Calu3 (cell line): ENCODE measurements around the gene PRELID1. TPM values are rescaled to one million over a fixed set of nuclear protein-coding genes. Genes with fewer than 3 reads are reported as not detected.
A peak's percentile ranks its signal among the peaks of the same experiment; 100 is the strongest.

Experiments
- BruUV-seq: library from RNA; stranded (reverse); fragments of 400-500 nt; replicated peaks from 2 replicates; lab custom pipeline; 2021; lab: Mats Ljungman, UMichigan
- CTCF ChIA-PET: fragments of 300-600 bp; sonication (Branson Sonifier 250); formaldehyde crosslinking; loops from one replicate; lab custom pipeline; 2022; ENCODE audit warnings: antibody characterized with exemption; lab: Charles Lee
- DNase-seq: peaks from one replicate; pipeline ENCODE4 v3.0.0; 2022
- H3K27ac Mint-ChIP-seq: one replicate; pipeline ENCODE4 v1.8.0; 2022; ENCODE audit warnings: mixed read lengths; ENCODE audit not compliant: unreplicated experiment
- H3K27me3 Mint-ChIP-seq: one replicate; pipeline ENCODE4 v1.8.0; 2022; ENCODE audit warnings: mixed read lengths; ENCODE audit not compliant: unreplicated experiment
- H3K36me3 Mint-ChIP-seq: one replicate; pipeline ENCODE4 v1.8.0; 2022; ENCODE audit warnings: mild to moderate bottlenecking, moderate library complexity, mixed read lengths; ENCODE audit not compliant: insufficient read depth, unreplicated experiment
- H3K4me1 Mint-ChIP-seq: one replicate; pipeline ENCODE4 v1.8.0; 2022; ENCODE audit warnings: mild to moderate bottlenecking, low read depth, mixed read lengths; ENCODE audit not compliant: unreplicated experiment
- H3K4me3 Mint-ChIP-seq: one replicate; pipeline ENCODE4 v1.8.0; 2022; ENCODE audit warnings: mild to moderate bottlenecking, low read depth, moderate library complexity, mixed read lengths; ENCODE audit not compliant: unreplicated experiment
- H3K9me3 Mint-ChIP-seq: one replicate; pipeline ENCODE4 v1.8.0; 2022; ENCODE audit warnings: low read depth, mixed read lengths; ENCODE audit not compliant: unreplicated experiment
- intact Hi-C: fragments of 100-400 bp; cut with micrococcal nuclease; formaldehyde crosslinking; loops from one replicate; pipeline ENCODE4 v1.10.0; 2022; ENCODE audit not compliant: unreplicated experiment
- total RNA-seq: library from RNA; stranded (reverse); gene quantifications from 2 replicates; pipeline ENCODE4 v1.2.3, GENCODE V29; 2022
- TF ChIP-seq, protein P1 (sequence below): fragments of 200-600 bp; IDR thresholded peaks from one replicate; pipeline ENCODE4 v1.8.0; 2022; ENCODE audit warnings: antibody characterized with exemption; ENCODE audit not compliant: unreplicated experiment

The PRELID1 gene
- total RNA-seq, 1 experiment from 2014 or later: 217 TPM

DNA sequence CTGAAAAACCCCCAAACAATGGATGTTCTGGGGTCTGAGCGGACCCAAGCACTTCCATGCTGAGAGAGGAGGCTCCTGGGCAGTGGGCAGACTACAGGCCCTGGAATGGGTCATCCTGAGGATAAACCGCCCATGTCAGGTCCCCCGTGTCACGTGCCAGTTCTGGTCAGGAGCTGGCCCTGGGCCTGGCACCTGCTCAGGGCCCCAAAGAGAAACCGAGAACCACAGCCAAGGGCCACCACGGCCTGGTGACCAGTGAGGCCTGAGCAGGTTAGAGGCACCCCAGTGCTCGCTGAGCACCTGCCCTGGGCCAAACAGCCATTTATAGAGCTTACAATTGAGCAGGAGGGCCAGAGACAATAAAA lies 32.1 kb downstream of the PRELID1 start:
- H3K27me3 Mint-ChIP-seq: no peaks in the 10 kb centered on the region
- CTCF ChIA-PET: interaction anchor here (0.5 to 0.8 kb wide), 2 partner anchors 9 to 54 kb away, joined by 3 to 16 read pairs; no protein-coding TSS in a partner anchor
- DNase-seq: no peak
- no TSS peak for BruUV-seq
- H3K4me3 Mint-ChIP-seq: no peak overlapping the region
- peak overlapping the region; percentile 19 for H3K27ac Mint-ChIP-seq
- peaks cover 31% of the 10 kb centered on the region for H3K4me1 Mint-ChIP-seq
- TF ChIP-seq, protein P1, sequence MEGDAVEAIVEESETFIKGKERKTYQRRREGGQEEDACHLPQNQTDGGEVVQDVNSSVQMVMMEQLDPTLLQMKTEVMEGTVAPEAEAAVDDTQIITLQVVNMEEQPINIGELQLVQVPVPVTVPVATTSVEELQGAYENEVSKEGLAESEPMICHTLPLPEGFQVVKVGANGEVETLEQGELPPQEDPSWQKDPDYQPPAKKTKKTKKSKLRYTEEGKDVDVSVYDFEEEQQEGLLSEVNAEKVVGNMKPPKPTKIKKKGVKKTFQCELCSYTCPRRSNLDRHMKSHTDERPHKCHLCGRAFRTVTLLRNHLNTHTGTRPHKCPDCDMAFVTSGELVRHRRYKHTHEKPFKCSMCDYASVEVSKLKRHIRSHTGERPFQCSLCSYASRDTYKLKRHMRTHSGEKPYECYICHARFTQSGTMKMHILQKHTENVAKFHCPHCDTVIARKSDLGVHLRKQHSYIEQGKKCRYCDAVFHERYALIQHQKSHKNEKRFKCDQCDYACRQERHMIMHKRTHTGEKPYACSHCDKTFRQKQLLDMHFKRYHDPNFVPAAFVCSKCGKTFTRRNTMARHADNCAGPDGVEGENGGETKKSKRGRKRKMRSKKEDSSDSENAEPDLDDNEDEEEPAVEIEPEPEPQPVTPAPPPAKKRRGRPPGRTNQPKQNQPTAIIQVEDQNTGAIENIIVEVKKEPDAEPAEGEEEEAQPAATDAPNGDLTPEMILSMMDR: no peak
- no peaks in the 10 kb centered on the region for H3K9me3 Mint-ChIP-seq
- H3K36me3 Mint-ChIP-seq: peaks cover 79% of the 10 kb centered on the region
- intact Hi-C loops: no loop called here

DNA sequence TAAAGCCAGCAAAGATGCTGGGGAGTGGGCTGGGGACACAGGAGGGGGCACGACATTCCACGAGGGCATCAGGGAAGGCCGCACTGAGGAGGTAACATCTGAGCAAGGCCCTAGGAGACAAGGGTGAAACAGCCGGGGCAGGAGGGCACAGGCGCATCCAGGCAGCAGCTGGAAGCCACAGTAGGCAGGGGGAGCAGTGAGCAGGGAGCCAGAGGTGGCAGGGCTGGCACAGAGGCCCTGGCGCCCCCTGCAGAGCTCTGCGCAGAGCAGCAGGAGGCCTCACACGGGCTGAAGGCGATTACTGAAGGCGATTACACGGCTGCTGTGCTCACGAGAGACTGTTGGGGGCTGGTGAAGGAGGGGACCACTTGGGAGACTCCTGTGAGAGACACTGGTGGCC lies 32.5 kb downstream of the PRELID1 start:
- no TSS peak for BruUV-seq
- Mint-ChIP-seq H3K36me3 (peaks cover 77% of the 10 kb centered on the region), H3K4me1 (peaks cover 31% of the 10 kb centered on the region), H3K27ac (peak overlapping the region; percentile 19), H3K27me3 (no peaks in the 10 kb centered on the region), H3K4me3 (no peak overlapping the region), H3K9me3 (no peaks in the 10 kb centered on the region)
- peak; percentile 63 for DNase-seq
- TF ChIP-seq, protein P1: peak; percentile 61
- intact Hi-C loops: no loop called here
- CTCF ChIA-PET: interaction anchor here (0.5 to 0.8 kb wide), 2 partner anchors 10 to 53 kb away, joined by 3 to 16 read pairs; no protein-coding TSS in a partner anchor

DNA sequence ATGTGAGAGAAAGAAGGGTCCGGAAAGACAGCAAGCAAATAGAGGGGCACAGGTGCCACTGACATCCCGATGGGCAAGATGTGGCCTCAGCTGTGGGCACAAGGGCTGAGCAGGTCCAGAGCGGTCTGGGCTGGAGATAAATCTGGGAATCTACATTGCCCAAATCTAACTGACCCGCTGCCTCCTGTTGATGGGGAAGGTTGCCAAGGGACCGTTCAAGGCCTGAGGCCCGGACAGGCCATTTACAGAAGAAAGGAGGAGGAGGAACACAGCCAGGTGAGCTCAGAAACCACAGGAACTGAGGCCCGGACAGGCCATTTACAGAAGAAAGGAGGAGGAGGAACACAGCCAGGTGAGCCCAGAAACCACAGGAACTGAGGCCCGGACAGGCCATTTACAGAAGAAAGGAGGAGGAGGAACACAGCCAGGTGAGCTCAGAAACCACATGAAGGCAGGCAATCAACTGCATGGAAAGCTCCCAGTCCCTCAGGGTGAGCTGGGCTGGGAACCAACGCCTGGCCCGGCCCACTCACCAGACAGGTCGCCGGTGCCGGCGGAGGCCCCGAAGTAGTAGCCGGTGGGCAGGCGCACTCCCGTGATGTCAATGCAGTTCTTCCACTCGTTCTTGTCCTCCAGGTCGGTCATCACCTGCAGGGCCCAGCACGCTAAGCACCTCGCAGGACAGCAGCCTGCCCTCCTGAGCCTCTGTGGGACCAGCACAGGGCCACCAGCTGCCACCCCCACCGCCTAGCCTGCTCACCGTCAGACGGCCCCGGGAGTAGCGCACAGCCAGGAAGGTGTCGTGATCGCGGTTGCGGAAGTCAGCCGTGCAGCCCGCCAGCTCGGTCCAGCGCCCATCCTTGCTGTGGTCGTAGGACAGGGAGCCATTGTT lies 33.2 kb downstream of the PRELID1 start:
- peaks cover 79% of the 10 kb centered on the region for H3K36me3 Mint-ChIP-seq

More for the DNA sequence above, 33.2 kb downstream of the PRELID1 start:
- intact Hi-C loops: no loop called here
- Mint-ChIP-seq H3K4me1 (peaks cover 31% of the 10 kb centered on the region), H3K9me3 (no peaks in the 10 kb centered on the region), H3K27me3 (no peaks in the 10 kb centered on the region), H3K4me3 (no peak overlapping the region), H3K27ac (no peak overlapping the region)
- no peak for DNase-seq
- CTCF ChIA-PET: interaction anchor here (0.7 to 0.8 kb wide), 3 partner anchors 31 to 53 kb away, joined by 3 to 5 read pairs (median 3); no protein-coding TSS in a partner anchor
- no TSS peak for BruUV-seq
- TF ChIP-seq, protein P1: no peak
